ENCODE results near the gene PRMT2.

Gene PRMT2

GRCh38 chr21:46649356-46649755 is 13.9 kb downstream of the PRMT2 start:
- Histone ChIP-seq H3K36me3 (ENCODE audit: control insufficient read depth in 4 of 4, insufficient read depth in 4 of 4, low read length in 3 of 4) (peaks cover 18 to 98% (median 88%) of the 10 kb centered on the region in 4 experiments), H3K27ac (ENCODE audit: insufficient read depth in 1 of 2, low read depth in 1 of 2, low read length in 2 of 2, poor library complexity in 1 of 2, severe bottlenecking in 2 of 2) (no peak overlapping the region), H3K4me1 (ENCODE audit: control extremely low read depth in 1 of 4, control insufficient read depth in 4 of 4, insufficient read depth in 4 of 4, low read length in 3 of 4) (no peaks in the 10 kb centered on the region), H3K9me3 (ENCODE audit: control extremely low read depth in 1 of 5, control insufficient read depth in 4 of 5, insufficient read depth in 2 of 5, low read depth in 1 of 5, low read length in 4 of 5) (peaks cover 0 to 10% (median 9%) of the 10 kb centered on the region in 5 experiments), H3K4me3 (ENCODE audit: control insufficient read depth in 1 of 7, extremely low read depth in 1 of 7, insufficient read depth in 4 of 7, low read depth in 2 of 7, low read length in 6 of 7) (no peak overlapping the region), H3K27me3 (replicated peaks in 2 of 5; ENCODE audit: control insufficient read depth in 4 of 5, insufficient read depth in 5 of 5, low read length in 4 of 5) (no peaks in the 10 kb centered on the region)
- WGBS (ENCODE audit: insufficient coverage) = over 99% methylated on average over 15 of the region's 19 CpGs
- CTCF ChIA-PET = no interaction called here
- POLR2A ChIA-PET = no interaction called here
- DNase-seq = no peak

- H3K27ac ChIP-seq (ENCODE audit: insufficient read depth in 1 of 2, low read depth in 1 of 2, low read length in 2 of 2, poor library complexity in 1 of 2, severe bottlenecking in 2 of 2) = no peak overlapping the region
- no peak for DNase-seq
These were observed 15.1 kb downstream of the PRMT2 start for GRCh38 chr21:46650476-46651098.

GRCh38 chr21:46651121-46651520 is 15.6 kb downstream of the PRMT2 start:
- H3K4me3 ChIP-seq (ENCODE audit: control insufficient read depth in 1 of 7, extremely low read depth in 1 of 7, insufficient read depth in 4 of 7, low read depth in 2 of 7, low read length in 6 of 7) = no peak overlapping the region
- H3K9me3 ChIP-seq (ENCODE audit: control extremely low read depth in 1 of 5, control insufficient read depth in 4 of 5, insufficient read depth in 2 of 5, low read depth in 1 of 5, low read length in 4 of 5) = peaks cover 3 to 28% (median 12%) of the 10 kb centered on the region in 5 experiments
- no peak for DNase-seq
- peaks cover 20 to 98% (median 85%) of the 10 kb centered on the region in 4 experiments for H3K36me3 ChIP-seq (ENCODE audit: control insufficient read depth in 4 of 4, insufficient read depth in 4 of 4, low read length in 3 of 4)
- H3K27me3 ChIP-seq (replicated peaks in 2 of 5; ENCODE audit: control insufficient read depth in 4 of 5, insufficient read depth in 5 of 5, low read length in 4 of 5) = no peaks in the 10 kb centered on the region
- WGBS (ENCODE audit: insufficient coverage) = 95% methylated on average over 7 of the region's 7 CpGs
- H3K27ac ChIP-seq (ENCODE audit: insufficient read depth in 1 of 2, low read depth in 1 of 2, low read length in 2 of 2, poor library complexity in 1 of 2, severe bottlenecking in 2 of 2) = no peak overlapping the region
- no peaks in the 10 kb centered on the region for H3K4me1 ChIP-seq (ENCODE audit: control extremely low read depth in 1 of 4, control insufficient read depth in 4 of 4, insufficient read depth in 4 of 4, low read length in 3 of 4)
- ChIA-PET POLR2A (no interaction called here), CTCF (no interaction called here)

More at GRCh38 chr21:46650476-46651098, 15.1 kb downstream of the PRMT2 start:
- H3K27me3 ChIP-seq (replicated peaks in 2 of 5; ENCODE audit: control insufficient read depth in 4 of 5, insufficient read depth in 5 of 5, low read length in 4 of 5) = no peaks in the 10 kb centered on the region
- no peak overlapping the region for H3K4me3 ChIP-seq (ENCODE audit: control insufficient read depth in 1 of 7, extremely low read depth in 1 of 7, insufficient read depth in 4 of 7, low read depth in 2 of 7, low read length in 6 of 7)
- H3K36me3 ChIP-seq (ENCODE audit: control insufficient read depth in 4 of 4, insufficient read depth in 4 of 4, low read length in 3 of 4) = peaks cover 20 to 98% (median 85%) of the 10 kb centered on the region in 4 experiments
- ChIA-PET CTCF (no interaction called here), POLR2A (no interaction called here)
- peaks cover 3 to 22% (median 12%) of the 10 kb centered on the region in 5 experiments for H3K9me3 ChIP-seq (ENCODE audit: control extremely low read depth in 1 of 5, control insufficient read depth in 4 of 5, insufficient read depth in 2 of 5, low read depth in 1 of 5, low read length in 4 of 5)
- over 99% methylated on average over 12 of the region's 14 CpGs for WGBS (ENCODE audit: insufficient coverage)
- no peaks in the 10 kb centered on the region for H3K4me1 ChIP-seq (ENCODE audit: control extremely low read depth in 1 of 4, control insufficient read depth in 4 of 4, insufficient read depth in 4 of 4, low read length in 3 of 4)

- H3K27ac ChIP-seq (ENCODE audit: insufficient read depth in 1 of 2, low read depth in 1 of 2, low read length in 2 of 2, poor library complexity in 1 of 2, severe bottlenecking in 2 of 2) = no peak overlapping the region
- peaks cover 21 to 90% (median 67%) of the 10 kb centered on the region in 4 experiments for H3K36me3 ChIP-seq (ENCODE audit: control insufficient read depth in 4 of 4, insufficient read depth in 4 of 4, low read length in 3 of 4)
- H3K27me3 ChIP-seq (replicated peaks in 2 of 5; ENCODE audit: control insufficient read depth in 4 of 5, insufficient read depth in 5 of 5, low read length in 4 of 5) = no peaks in the 10 kb centered on the region
- ChIA-PET POLR2A (no interaction called here), CTCF (interaction anchor here (1.2 to 2.4 kb wide), 2 partner anchors 11 to 104 kb away, joined by 3 to 11 read pairs; no protein-coding TSS in a partner anchor)
- DNase-seq = peak in 1 of 3 donors; percentile 8
- H3K9me3 ChIP-seq (ENCODE audit: control extremely low read depth in 1 of 5, control insufficient read depth in 4 of 5, insufficient read depth in 2 of 5, low read depth in 1 of 5, low read length in 4 of 5) = peaks cover 3 to 30% (median 12%) of the 10 kb centered on the region in 5 experiments
- H3K4me1 ChIP-seq (ENCODE audit: control extremely low read depth in 1 of 4, control insufficient read depth in 4 of 4, insufficient read depth in 4 of 4, low read length in 3 of 4) = no peaks in the 10 kb centered on the region
- H3K4me3 ChIP-seq (ENCODE audit: control insufficient read depth in 1 of 7, extremely low read depth in 1 of 7, insufficient read depth in 4 of 7, low read depth in 2 of 7, low read length in 6 of 7) = no peak overlapping the region
These were observed 19.8 kb downstream of the PRMT2 start for GRCh38 chr21:46655230-46655629.

- WGBS (ENCODE audit: insufficient coverage) = no CpG with 5 or more reads among the region's 1 CpG
- Histone ChIP-seq H3K36me3 (ENCODE audit: control insufficient read depth in 4 of 4, insufficient read depth in 4 of 4, low read length in 3 of 4) (peaks cover 19 to 82% (median 56%) of the 10 kb centered on the region in 4 experiments), H3K4me3 (ENCODE audit: control insufficient read depth in 1 of 7, extremely low read depth in 1 of 7, insufficient read depth in 4 of 7, low read depth in 2 of 7, low read length in 6 of 7) (no peak overlapping the region), H3K4me1 (ENCODE audit: control extremely low read depth in 1 of 4, control insufficient read depth in 4 of 4, insufficient read depth in 4 of 4, low read length in 3 of 4) (no peaks in the 10 kb centered on the region), H3K27me3 (replicated peaks in 2 of 5; ENCODE audit: control insufficient read depth in 4 of 5, insufficient read depth in 5 of 5, low read length in 4 of 5) (no peaks in the 10 kb centered on the region), H3K27ac (ENCODE audit: insufficient read depth in 1 of 2, low read depth in 1 of 2, low read length in 2 of 2, poor library complexity in 1 of 2, severe bottlenecking in 2 of 2) (no peak overlapping the region), H3K9me3 (ENCODE audit: control extremely low read depth in 1 of 5, control insufficient read depth in 4 of 5, insufficient read depth in 2 of 5, low read depth in 1 of 5, low read length in 4 of 5) (peaks cover 3 to 30% (median 12%) of the 10 kb centered on the region in 5 experiments)
- ChIA-PET CTCF (interaction anchor here (0.7 to 2.4 kb wide), 2 partner anchors 13 to 18 kb away, joined by 3 to 11 read pairs; no protein-coding TSS in a partner anchor), POLR2A (interaction anchor here (0.5 kb wide), 1 partner anchor 18 kb away, joined by 3 read pairs; no protein-coding TSS in a partner anchor)
- no peak for DNase-seq
These were observed 21.3 kb downstream of the PRMT2 start for GRCh38 chr21:46656820-46657219.

GRCh38 chr21:46660505-46660904 is 25.0 kb downstream of the PRMT2 start:
- no peaks in the 10 kb centered on the region for H3K4me1 ChIP-seq (ENCODE audit: control extremely low read depth in 1 of 4, control insufficient read depth in 4 of 4, insufficient read depth in 4 of 4, low read length in 3 of 4)
- 91% methylated on average over 5 of the region's 8 CpGs for WGBS (ENCODE audit: insufficient coverage)
- H3K27ac ChIP-seq (ENCODE audit: insufficient read depth in 1 of 2, low read depth in 1 of 2, low read length in 2 of 2, poor library complexity in 1 of 2, severe bottlenecking in 2 of 2) = no peak overlapping the region
- ChIA-PET CTCF (no interaction called here), POLR2A (no interaction called here)
- DNase-seq = no peak
- no peak overlapping the region for H3K4me3 ChIP-seq (ENCODE audit: control insufficient read depth in 1 of 7, extremely low read depth in 1 of 7, insufficient read depth in 4 of 7, low read depth in 2 of 7, low read length in 6 of 7)
- H3K36me3 ChIP-seq (ENCODE audit: control insufficient read depth in 4 of 4, insufficient read depth in 4 of 4, low read length in 3 of 4) = peaks cover 17 to 73% (median 41%) of the 10 kb centered on the region in 4 experiments
- H3K9me3 ChIP-seq (ENCODE audit: control extremely low read depth in 1 of 5, control insufficient read depth in 4 of 5, insufficient read depth in 2 of 5, low read depth in 1 of 5, low read length in 4 of 5) = peaks cover 0 to 8% (median 0%) of the 10 kb centered on the region in 5 experiments
- no peaks in the 10 kb centered on the region for H3K27me3 ChIP-seq (replicated peaks in 2 of 5; ENCODE audit: control insufficient read depth in 4 of 5, insufficient read depth in 5 of 5, low read length in 4 of 5)

GRCh38 chr21:46661211-46661625 is 25.7 kb downstream of the PRMT2 start:
- H3K4me3 ChIP-seq (ENCODE audit: control insufficient read depth in 1 of 7, extremely low read depth in 1 of 7, insufficient read depth in 4 of 7, low read depth in 2 of 7, low read length in 6 of 7) = peak overlapping the region in 2 of 7 experiments; percentile 21 to 40
- 42% methylated on average over 13 of the region's 29 CpGs for WGBS (ENCODE audit: insufficient coverage)
- H3K4me1 ChIP-seq (ENCODE audit: control extremely low read depth in 1 of 4, control insufficient read depth in 4 of 4, insufficient read depth in 4 of 4, low read length in 3 of 4) = no peaks in the 10 kb centered on the region
- CTCF ChIA-PET = no interaction called here
- POLR2A ChIA-PET = no interaction called here
- DNase-seq = peak; percentile 60 to 77 (median 74)
- peaks cover 0 to 1% (median 0%) of the 10 kb centered on the region in 5 experiments for H3K9me3 ChIP-seq (ENCODE audit: control extremely low read depth in 1 of 5, control insufficient read depth in 4 of 5, insufficient read depth in 2 of 5, low read depth in 1 of 5, low read length in 4 of 5)
- H3K27me3 ChIP-seq (replicated peaks in 2 of 5; ENCODE audit: control insufficient read depth in 4 of 5, insufficient read depth in 5 of 5, low read length in 4 of 5) = no peaks in the 10 kb centered on the region
- H3K36me3 ChIP-seq (ENCODE audit: control insufficient read depth in 4 of 4, insufficient read depth in 4 of 4, low read length in 3 of 4) = peaks cover 17 to 69% (median 38%) of the 10 kb centered on the region in 4 experiments
- no peak overlapping the region for H3K27ac ChIP-seq (ENCODE audit: insufficient read depth in 1 of 2, low read depth in 1 of 2, low read length in 2 of 2, poor library complexity in 1 of 2, severe bottlenecking in 2 of 2)
